HG03159 (cell line): Measurements from ENCODE around the gene STS.
"Not testable (repeated sequence)": the region's sequence is repeated elsewhere in the genome, so short reads cannot be mapped to it uniquely, and the experiment has no call there.

Experiments used
- ATAC-seq: cut with Tn5 transposase; IDR thresholded peaks from one replicate; pipeline ENCODE4 v1.9.1; 2021; ENCODE audit warnings: mild to moderate bottlenecking, moderate library complexity; ENCODE audit not compliant: unreplicated experiment

Gene STS

GRCh38 chrX:7178859-7179258 is 31.3 kb downstream of the STS start:
- not testable (repeated sequence) for ATAC-seq

DNA sequence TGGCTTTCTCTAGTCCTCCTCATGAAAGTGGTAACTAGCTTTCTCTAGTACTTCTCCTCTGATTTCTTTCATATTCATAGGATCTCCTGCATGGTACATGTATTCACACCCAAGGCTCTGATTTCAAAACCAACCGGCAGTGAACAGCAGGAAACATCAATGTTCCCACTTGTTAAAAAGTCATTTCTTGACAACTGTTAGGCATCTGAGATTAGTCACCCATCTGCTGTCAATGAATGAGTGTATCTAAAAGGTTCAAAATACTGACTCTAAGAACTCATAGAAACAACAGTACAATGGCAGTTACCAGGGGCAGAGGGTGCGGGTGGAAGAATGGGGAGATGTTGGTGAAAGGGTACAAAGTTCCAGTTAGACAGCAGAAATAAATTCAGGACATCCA is 31.9 kb downstream of the STS start:
- ATAC-seq, result no peak

DNA sequence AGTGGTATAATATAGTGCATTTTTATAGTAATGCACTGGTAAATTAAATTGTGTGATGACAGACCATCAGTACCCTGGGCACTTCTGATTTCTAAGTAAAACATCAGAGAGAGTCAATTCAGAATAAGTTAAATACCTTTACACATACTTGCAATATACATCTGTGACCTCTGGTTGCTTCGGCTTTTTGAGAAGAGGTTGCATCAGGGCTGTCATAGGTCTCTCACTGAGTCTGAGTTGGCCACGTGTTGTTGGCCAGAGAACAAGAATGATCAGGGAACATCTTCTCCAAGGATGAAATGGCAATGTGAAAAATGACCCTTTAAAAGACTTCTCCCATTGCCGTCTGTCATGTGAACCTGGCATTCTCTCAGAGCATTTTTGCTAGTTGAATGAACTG is 37.3 kb downstream of the STS start:
- ATAC-seq, result no peak

DNA sequence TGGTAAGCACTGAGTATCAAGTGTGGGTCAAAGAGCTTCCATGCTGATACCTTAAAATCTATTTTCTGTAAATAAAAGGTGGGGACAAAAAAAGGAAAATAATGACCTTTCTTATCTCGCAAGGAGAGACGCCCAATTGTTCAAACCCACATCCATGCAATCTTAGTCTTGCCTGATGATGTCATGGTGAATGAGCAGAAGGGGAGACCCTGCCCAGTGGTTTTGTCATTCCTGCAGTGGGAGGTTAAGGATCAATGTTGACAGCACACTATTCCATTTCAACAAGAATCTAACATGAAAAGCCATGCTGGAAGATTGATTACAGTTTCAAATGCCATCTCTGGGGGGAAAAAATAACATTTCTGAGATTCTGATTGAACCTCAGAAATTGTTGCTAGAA is 41.2 kb downstream of the STS start:
- ATAC-seq, result no peak

GRCh38 chrX:7190157-7190556 is 42.6 kb downstream of the STS start:
- no peak for ATAC-seq

GRCh38 chrX:7191681-7192110 is 44.2 kb downstream of the STS start:
- ATAC-seq, result no peak

DNA sequence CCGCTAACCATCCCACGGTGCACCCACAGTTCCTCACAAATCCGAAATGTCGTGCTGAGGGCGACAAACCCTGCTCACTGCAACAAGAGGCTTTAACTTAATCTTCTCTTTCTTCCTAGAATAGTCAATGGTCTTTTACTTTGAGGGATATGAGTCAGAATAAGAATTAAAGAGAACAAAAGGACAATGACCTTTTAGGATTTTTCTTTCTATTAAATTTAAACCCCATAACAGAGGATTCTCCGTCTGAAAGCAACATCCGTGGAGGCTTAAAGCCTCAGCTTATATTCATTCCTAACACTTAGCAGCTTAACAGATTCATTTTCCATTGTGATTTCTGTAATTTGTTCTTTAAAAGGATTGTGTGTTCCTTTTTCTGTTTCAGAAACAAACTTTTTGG is 45.4 kb downstream of the STS start:
- ATAC-seq, result no peak

- ATAC-seq, result no peak
Measured at GRCh38 chrX:7194606-7195005, 47.1 kb downstream of the STS start.
